ENCODE measurements around the gene PLCB2.

The PLCB2 gene

GRCh38 chr15:40340740-40341400, 33.1 kb upstream of the PLCB2 start, which contains the start of gene CCDC9B:
Gene CCDC9B, minus strand, starts transcription at chr15:40340939. Its CDS starts 120 bp downstream, at chr15:40340819.
- peak; percentile 74 for DNase-seq

GRCh38 chr15:40340038-40340739, 32.5 kb upstream of the PLCB2 start:
- DNase-seq = no peak

GRCh38 chr15:40339621-40339945, 31.8 kb upstream of the PLCB2 start:
- DNase-seq = no peak

GRCh38 chr15:40338921-40339620, 31.3 kb upstream of the PLCB2 start:
- DNase-seq = no peak

GRCh38 chr15:40338041-40338657, 30.4 kb upstream of the PLCB2 start:
- DNase-seq = peak; percentile 23

- DNase-seq = no peak
These were observed 29.9 kb upstream of the PLCB2 start for GRCh38 chr15:40337597-40337996.

- no peak for DNase-seq
These were observed 29.0 kb upstream of the PLCB2 start for GRCh38 chr15:40336744-40337122.

- no peak for DNase-seq
These were observed 28.4 kb upstream of the PLCB2 start for GRCh38 chr15:40335938-40336743.

- DNase-seq = no peak
These were observed 27.4 kb upstream of the PLCB2 start for GRCh38 chr15:40334941-40335795.

GRCh38 chr15:40334541-40334940, 26.8 kb upstream of the PLCB2 start:
- DNase-seq = no peak

- no peak for DNase-seq
These were observed 26.3 kb upstream of the PLCB2 start for GRCh38 chr15:40333922-40334492.

GRCh38 chr15:40332113-40332781, 24.5 kb upstream of the PLCB2 start:
- no peak for DNase-seq

- DNase-seq = no peak
These were observed 23.9 kb upstream of the PLCB2 start for GRCh38 chr15:40331637-40332036.

- DNase-seq = no peak
These were observed 23.3 kb upstream of the PLCB2 start for GRCh38 chr15:40331026-40331425.

- DNase-seq = peak; percentile 21
These were observed 22.7 kb upstream of the PLCB2 start for GRCh38 chr15:40330368-40330836.

GRCh38 chr15:40329804-40330203, 22.1 kb upstream of the PLCB2 start:
- DNase-seq = no peak

GRCh38 chr15:40328751-40329150, 21.0 kb upstream of the PLCB2 start:
- no peak for DNase-seq

GRCh38 chr15:40328176-40328575, 20.4 kb upstream of the PLCB2 start:
- DNase-seq = no peak

- no peak for DNase-seq
These were observed 19.7 kb upstream of the PLCB2 start for GRCh38 chr15:40327457-40327856.

- no peak for DNase-seq
These were observed 18.0 kb upstream of the PLCB2 start for GRCh38 chr15:40325700-40326099.

- no peak for DNase-seq
These were observed 17.5 kb upstream of the PLCB2 start for GRCh38 chr15:40325188-40325587.
